Ramos (cell line): Measurements from ENCODE around the gene GADD45A.

Experiments
- in situ Hi-C: fragments of 300-500 bp; cut with MboI; formaldehyde crosslinking; loops from one replicate; pipeline ENCODE4 v1.14.3; 2022; ENCODE audit warnings: low sequenced_read_pairs; ENCODE audit not compliant: unreplicated experiment

The GADD45A gene

DNA sequence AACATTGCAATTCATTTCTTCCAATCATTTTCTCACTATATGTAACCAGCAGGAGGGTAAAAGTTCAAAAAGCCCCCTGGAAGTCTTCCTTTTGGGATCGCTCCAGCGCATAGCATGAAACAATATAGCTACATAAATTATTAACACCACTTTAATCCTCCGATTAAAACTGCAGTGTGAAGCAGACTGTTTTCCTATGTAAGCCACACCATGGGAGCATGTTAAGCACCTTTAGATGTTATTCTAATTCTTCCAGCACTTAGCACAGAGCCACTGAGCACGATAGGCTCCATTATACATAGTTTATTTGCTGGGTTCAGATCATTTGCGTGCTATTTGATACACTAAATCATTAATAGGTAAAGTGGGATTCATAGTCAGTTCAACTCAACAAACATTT is 18.4 kb upstream of the GADD45A start:
- in situ Hi-C loops = no loop called here

DNA sequence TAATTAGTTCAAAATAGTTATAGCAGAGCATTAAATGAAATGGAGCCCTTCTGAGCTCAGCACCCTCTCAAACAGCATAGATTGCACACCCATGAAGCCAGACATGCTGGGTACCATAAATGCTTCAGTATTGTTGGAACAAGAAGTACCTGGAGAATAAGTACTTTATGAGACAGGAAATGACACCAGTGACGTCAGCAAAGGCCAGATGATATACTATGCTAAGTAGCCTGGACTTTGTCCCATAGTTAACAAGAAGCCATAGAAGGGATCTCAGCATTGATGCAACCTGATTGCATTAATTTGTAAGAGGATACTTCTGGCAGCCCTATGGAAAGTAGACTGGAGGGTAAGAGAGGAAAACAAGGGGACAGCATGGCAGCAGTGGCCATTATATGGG is 16.3 kb upstream of the GADD45A start:
- in situ Hi-C loops = no loop called here

DNA sequence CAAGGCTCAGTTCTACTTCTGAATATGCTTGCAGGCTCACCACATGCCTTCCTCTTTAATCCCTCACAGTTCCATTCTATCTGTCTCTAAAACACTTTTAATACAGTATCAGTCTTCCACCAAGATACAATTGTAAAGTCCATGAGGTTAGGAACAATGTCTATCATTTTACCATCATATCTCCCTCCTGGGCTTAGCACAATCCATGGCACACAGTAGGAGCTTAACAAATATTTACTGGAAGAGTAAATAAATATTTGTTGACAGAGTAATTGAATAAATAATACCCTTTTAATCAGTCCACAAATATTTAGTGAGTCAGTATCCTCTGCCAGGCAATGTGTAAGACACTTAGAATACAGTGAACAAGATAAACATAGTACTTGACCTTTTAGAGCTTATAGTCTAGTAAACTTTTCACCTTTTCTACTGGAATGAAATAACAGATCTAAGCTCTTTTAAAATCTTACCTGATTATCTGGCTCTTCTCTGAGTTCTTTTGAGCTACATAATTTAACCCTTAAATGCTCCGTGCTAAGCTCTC is 12.7 kb upstream of the GADD45A start:
- in situ Hi-C loops = no loop called here

DNA sequence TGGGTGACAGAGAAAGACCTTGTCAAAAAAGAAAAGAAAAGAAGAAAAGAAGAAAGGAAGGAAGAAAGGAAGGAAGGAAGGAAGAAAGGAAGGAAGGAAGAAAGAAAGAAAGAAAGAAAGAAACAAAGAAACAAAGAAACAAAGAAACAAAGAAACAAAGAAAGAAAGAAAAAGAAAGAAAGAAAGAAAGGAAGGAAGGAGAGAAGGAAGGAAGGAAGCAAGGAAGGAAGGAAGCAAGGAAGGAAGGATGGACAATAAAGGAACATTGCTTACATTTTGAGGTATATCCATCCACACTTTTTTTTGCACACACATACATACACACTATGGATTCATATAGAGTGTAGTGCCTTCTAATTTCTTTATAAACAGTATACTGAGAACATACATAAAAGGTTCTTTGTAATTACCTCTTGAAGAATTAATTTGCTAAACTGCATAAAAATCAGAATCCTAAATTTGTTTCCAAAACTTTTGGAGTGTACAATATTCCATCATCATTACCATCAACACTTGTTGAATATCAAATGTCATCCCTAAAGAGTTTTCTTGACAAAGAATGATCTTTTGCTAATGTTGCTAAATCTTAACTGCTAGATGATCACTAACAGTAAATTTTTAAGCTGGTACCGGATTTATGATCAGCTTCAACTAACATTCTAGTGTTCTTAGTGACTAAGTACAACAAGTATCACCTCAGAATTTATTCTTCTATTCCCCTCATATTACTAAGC is 11.4 kb upstream of the GADD45A start:
- in situ Hi-C loops = no loop called here

DNA sequence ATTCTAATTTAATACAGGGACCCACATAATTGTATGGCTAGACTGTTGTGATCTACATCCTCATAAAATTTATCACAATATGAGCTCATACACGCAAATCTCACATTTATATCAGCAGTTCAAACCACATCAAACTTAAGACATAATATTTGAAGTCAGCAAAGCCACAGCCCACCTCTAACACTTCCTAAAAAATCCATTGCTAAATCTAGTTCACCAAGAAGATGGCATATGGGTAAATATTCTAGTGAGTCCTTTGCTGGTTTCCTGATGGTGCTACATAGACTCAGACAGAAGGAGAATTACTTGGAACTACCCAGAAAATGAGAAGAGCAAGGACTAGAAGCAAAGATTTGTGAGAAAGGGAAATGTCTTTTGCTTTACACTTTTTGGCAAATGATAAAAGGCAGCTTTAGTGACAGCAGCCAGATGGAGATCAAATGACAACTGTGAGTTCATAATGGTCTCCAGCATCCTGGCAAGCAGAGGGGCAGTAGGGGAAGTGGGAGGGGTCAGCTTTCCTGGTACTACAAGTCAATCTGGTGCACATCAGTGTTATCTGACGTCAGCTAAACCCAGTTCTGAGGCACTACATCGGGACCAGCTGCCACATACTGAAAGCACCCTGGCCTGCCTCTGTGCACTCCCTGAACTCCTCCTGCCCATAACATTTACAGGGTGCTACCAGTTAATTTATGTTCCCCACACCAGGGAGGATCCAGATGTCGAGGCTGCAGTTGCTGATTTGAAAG is 10.6 kb upstream of the GADD45A start:
- in situ Hi-C loops = no loop called here

DNA sequence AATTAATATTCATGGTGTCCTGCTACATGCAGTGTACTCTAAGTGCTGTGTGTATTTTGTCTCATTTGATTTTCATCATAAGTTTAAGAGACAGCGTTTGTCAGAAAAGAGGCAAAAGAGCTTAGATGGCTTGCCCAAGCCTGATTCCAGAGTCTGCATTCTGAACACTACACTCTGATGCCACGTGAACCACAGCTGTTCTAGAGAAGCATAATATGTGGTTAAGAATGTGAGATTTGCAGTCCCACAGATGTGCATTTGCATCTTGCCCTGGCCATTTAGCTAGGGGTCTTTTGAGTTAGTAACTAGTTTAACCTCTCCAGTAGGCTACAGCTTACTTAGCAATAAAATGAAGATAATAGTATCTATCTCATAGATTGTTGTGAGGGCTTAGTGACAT is 9.2 kb upstream of the GADD45A start:
- in situ Hi-C loops = no loop called here

DNA sequence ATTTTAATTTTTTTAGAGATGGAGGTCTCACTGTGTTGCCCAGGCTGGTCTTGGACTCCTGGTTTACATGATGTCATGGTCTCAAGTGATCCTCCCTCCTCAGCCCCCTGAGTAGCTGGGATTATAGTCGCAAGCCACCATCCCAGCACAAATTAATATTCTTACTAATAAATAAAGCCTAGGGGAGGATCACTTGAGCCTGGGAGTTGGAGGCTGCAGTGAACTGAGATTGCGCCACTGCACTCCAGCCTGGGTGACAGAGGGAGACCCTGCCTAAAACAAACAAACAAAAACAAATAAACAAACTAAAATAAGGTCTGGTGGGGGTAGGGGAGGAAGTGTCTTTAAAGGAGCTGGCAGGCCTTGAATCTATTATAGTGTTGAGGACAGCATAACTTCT is 8.7 kb upstream of the GADD45A start:
- in situ Hi-C loops = no loop called here

DNA sequence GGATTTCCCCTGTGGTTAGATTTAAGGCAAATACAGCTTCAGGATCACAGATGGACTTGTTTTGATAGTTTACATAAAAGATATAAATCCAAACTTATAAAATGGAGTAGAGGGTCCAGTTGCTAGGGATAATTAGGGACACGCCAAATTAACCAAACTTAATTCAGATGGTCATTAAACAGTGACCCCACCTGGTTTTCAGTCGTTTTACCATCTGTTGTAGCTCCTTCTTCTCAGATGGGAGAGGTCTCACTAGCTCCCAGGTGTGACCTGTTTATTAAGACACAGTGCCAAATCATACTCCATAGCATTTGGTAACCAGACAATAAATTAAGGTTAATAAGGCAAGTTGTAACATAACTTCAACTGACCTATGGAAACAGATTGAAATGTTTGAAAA is 8.1 kb upstream of the GADD45A start:
- in situ Hi-C loops = no loop called here

DNA sequence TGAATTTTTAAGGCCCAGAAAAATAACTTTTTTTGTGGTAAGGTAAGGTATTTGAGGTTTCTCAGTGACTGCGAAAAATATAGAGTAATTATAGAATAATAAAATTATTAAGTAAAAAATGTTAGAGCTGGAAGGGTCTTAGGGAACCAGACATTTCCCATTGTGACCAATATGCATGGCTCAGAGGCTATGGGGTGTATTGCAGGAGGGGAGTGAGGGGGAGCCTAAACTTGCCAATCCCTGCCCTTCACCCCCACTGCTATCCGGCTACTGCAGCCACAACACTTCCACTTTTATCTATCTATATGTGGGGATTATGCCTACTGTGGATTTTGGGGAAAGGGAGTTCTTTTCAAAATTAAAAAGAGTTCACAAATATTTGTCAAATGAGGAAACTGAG is 7.6 kb upstream of the GADD45A start:
- in situ Hi-C loops = no loop called here

DNA sequence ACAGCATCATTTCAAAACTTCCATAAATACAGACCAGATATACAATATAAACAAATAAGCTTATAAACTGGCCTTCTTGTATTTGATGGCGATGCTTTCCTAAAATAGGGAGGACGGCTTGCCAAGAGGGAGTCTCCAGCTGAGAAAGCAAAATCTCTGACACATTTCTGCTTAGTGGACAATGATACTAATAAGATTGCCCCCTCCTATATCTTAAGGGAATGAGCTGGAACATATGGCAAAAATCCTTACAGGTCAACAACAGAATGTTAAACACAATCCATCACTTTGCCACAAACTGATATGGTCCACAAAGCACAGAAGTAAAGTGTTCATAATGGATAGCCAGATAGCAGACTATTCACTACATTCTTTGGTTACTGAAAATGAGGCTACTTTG is 7.1 kb upstream of the GADD45A start:
- in situ Hi-C loops = no loop called here

DNA sequence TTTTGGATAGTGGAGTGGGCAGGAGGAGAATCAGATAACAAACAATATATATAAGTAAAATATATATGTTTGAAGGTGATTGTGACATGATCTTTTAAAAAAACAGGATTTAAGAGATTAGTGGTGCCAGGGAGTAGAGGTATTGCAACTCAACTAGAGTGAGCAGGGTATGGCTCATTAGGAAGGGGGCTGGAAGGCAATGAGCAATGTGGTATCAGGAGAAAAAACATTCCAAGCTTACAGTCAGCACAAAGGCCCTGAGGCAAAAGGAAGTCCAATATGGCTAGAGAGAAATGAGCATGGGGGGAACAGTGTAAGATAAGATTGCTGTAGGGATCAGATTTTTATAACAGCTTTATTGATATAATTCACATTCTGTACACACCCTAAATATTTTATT is 5.3 kb upstream of the GADD45A start:
- in situ Hi-C loops = no loop called here

DNA sequence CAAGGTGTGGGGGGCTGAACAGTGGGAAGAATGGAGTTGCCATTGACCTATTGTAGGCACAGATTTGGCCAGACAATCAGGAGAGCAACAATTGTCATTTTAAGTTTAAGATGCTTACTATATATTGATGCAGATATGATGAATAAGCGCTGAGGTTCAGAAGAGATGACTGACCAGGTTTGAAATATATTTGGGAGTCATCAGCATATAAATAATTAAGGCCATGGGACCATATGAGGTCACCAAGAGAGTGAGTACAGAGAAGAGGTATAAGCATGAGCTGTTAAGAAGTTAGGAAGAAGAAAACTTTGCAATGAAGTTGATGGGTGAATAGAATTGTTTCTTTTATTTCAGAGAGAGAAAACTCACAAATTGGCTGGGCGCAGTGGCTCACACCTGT is 4.5 kb upstream of the GADD45A start:
- in situ Hi-C loops = no loop called here

DNA sequence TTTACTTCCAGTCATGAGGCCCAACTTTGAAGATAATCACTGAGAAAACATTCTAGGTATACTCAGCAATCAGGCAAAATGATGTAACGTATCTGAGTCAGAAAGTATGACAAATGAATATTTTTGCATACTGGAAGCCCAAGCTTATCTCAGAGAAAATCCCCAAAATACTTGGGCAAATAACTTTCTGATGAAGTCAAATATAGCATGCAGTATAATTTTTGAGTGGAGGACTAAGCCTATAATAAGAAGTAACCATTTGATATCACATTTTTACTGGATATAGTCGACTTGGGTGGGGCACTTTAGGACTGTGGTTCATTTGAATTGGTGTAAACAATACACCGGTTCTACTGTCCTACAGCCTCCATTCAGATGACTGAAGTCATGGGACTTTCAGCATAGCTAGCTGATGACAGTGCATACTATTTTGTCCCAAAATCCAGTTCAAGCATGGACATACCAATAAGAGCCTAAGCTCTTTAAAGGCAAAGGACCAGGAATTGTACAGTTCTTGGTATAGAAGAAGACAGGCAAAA is 2.3 kb upstream of the GADD45A start:
- in situ Hi-C loops = no loop called here

DNA sequence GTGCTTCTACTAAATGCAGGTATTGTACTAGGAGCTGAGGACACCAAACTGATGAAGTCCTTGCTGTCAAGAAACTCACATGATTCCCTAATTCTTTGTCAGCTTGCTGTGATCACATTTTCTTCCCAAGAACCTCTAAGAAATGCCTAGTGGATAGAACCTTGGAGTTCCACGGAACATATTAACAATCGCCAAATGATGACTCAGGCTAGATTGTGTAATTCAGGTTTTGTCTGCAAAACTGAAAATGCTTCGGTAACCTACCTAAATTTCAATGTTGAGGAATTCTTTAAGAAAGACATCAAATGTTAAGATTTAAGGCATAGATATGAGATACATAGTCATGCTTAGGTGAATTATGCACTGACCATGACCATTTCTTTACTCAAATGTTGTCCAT is 1.7 kb upstream of the GADD45A start:
- in situ Hi-C loops = no loop called here

DNA sequence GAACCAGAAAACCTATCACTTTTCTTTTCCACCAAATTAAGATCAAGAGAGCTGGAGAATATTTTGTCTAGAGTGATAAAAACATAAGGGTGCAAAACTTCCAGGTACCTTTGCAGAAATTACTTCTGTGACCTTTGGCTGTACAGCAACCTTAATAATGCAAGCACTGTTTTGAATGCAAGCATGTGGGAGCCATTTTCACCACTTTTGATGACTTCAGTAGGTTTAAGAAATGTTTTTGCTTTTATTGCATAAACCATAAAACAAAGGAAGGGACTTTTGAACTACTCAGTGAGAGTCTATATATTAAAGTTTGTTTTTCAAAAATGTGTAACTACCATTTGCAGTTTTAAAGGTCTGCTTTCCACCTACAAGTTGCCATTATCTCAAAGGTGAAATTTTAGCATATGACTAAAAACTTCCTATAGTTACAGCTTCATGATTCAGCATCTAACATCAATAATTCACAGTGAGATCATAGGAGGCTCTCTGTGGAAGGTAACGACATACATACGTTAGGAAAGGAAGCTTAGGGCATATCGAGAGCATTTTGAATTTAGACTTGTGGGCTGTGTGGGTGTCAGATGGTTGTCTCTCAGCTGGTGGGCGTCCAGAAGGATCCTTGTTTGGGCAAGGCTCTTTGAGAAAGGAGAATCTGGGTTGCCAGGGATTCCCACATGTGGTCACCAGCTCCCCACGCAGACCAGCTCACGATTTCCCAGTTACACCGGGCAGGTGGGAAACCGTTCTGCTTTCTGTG is 1.1 kb upstream of the GADD45A start:
- in situ Hi-C loops = no loop called here

DNA sequence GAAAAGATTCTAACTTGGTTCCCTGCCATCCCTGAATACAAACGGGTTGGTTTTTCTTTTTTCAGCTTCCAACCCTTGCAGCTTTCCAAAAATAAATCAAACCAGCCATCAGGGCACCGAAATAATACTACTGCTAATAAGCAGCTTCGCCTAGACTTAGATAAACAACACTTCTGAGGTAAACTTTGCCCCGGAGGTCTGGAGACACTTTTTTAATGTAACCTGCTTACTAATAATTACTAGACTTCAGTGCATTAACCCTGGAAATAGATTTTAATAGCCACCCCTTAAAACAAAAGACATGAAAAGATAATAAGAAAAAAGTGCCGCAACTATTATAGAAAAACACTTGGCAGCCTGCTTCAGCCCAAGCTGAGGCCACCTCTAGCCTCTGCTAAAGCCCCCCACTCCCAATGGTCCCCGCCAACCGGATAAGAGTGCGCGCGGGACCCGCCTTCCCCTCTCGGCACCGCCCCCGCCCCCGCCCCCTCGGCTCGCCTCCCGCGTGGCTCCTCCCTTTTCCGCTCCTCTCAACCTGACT is 405 bp upstream of the GADD45A start:
- in situ Hi-C loops = loop anchor here (5.0 kb wide), 1 partner anchor 53 kb away; no protein-coding TSS in a partner anchor

DNA sequence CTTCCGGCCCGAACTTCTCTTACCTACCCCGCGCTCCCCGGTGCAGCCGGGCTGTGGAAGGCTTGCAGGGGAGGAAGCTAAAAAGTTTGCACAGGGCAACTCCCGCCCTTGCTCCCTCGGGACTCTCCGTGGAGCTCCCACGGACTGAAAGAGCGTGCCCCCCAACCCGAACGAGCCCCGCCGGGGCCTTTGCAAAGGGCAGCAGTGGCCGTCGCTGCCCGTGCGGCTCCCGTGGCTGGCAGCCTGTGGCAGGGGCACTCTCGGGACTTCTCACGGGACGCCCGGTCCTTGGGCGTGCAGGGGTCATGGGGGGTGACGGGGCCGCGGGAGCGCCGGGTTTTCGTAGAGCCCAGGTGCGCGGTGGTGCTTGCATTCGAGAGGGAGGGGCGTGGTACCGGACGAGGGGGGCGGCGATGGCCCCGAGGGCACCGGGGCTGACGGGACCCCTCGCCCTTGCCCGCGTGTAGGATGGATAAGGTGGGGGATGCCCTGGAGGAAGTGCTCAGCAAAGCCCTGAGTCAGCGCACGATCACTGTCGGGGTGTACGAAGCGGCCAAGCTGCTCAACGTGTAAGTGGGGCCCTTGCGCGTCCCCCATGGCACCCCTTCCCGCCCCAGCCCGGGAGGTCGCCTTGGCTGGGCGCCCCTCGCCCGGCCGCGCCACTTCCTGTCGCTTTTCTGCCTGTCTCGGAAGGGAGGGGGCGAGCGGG is 711 bp downstream of the GADD45A start:
- in situ Hi-C loops = loop anchor here (5.0 kb wide), 1 partner anchor 52 kb away; no protein-coding TSS in a partner anchor

DNA sequence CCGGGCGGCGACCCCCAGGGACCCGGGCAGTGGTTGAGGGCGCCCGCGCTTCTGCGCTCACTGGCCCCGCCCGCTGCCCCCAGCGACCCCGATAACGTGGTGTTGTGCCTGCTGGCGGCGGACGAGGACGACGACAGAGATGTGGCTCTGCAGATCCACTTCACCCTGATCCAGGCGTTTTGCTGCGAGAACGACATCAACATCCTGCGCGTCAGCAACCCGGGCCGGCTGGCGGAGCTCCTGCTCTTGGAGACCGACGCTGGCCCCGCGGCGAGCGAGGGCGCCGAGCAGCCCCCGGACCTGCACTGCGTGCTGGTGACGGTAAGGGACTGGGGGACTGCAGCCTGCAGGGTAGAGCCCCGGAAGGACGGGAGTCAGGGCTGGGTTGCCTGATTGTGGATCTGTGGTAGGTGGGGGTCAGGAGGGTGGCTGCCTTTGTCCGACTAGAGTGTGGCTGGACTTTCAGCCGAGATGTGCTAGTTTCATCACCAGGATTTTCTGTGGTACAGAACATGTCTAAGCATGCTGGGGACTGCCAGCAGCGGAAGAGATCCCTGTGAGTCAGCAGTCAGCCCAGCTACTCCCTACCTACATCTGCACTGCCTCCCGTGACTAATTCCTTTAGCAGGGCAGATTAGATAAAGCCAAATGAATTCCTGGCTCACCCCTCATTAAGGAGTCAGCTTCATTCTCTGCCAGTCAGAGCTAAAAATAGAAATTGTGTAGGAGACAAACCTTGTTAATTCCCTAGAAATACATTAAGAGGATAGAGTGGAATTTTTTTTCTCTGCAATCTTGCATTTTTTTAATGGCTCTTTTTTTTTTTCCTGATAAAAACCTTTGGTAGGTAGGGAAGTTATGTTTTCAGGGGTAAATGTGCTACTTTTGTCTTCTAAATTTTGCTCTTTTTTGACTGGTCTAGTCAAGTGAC is 1.5 kb downstream of the GADD45A start:
- in situ Hi-C loops = loop anchor here (5.0 kb wide), 1 partner anchor 51 kb away; no protein-coding TSS in a partner anchor

DNA sequence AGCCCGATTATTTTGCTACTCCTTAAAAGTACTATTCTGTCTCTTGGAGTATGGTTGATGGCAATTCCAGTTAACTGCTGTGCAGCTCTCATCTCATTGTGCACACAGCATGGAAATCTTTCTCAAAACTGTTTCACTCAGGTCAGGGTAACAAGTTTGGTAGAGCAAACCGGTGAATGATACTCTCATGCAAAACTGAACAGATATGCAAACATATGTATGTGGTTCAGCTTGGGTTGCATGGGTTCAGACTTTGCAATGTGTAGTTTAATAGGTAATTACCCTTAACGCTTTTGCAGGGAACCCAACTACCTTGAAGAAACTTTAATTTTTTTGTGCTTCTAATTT is 2.2 kb downstream of the GADD45A start:
- in situ Hi-C loops = loop anchor here (5.0 kb wide), 1 partner anchor 50 kb away; no protein-coding TSS in a partner anchor
